Measurements from ENCODE around the gene THOC7. TPM values are rescaled to one million over a fixed set of nuclear protein-coding genes. Genes with fewer than 3 reads are reported as not detected.

Gene THOC7
- polyA plus RNA-seq, 1 donor from 2014 or later: 78.3 TPM

- Histone ChIP-seq H3K4me3 (ENCODE audit: low read length) (no peak overlapping the region), H4K20me1 (ENCODE audit: insufficient read depth) (no peaks in the 10 kb centered on the region), H3K36me3 (ENCODE audit: insufficient read depth, low read length) (no peaks in the 10 kb centered on the region), H3K79me2 (replicated peaks; ENCODE audit: insufficient read depth, low read length) (no peaks in the 10 kb centered on the region), H3K27me3 (ENCODE audit: insufficient read depth, low read depth, low read length) (no peaks in the 10 kb centered on the region), H3K9me2 (ENCODE audit: insufficient read depth, low read length) (no peaks in the 10 kb centered on the region), H3K9ac (ENCODE audit: low read length) (no peak overlapping the region), H3F3A (ENCODE audit: insufficient read depth, low read length, poor library complexity, severe bottlenecking) (no peaks in the 10 kb centered on the region), H3K27ac (ENCODE audit: low read length) (no peak overlapping the region), H2AFZ (ENCODE audit: low read depth, low read length) (no peak overlapping the region), H3K4me2 (ENCODE audit: low read length) (no peak overlapping the region), H3K9me3 (ENCODE audit: low read length) (no peaks in the 10 kb centered on the region)
- TF ChIP-seq MXI1 (conservative IDR thresholded peaks at IDR 0.05; ENCODE audit: poor library complexity, severe bottlenecking) (no peak), TAF1 (IDR thresholded peaks at IDR 0.05; ENCODE audit: low read depth) (no peak), SMC3 (conservative IDR thresholded peaks at IDR 0.05; ENCODE audit: poor library complexity) (no peak), EP300 (conservative IDR thresholded peaks at IDR 0.05; ENCODE audit: poor library complexity, severe bottlenecking) (no peak), POLR2AphosphoS5 (IDR thresholded peaks at IDR 0.05) (no peak), CTCF (IDR thresholded peaks at IDR 0.05; ENCODE audit: poor library complexity, severe bottlenecking) (no peak), RAD21 (conservative IDR thresholded peaks at IDR 0.05) (no peak), REST (IDR thresholded peaks at IDR 0.05; ENCODE audit: borderline replicate concordance) (no peak), EZH2 (IDR thresholded peaks at IDR 0.05; ENCODE audit: borderline replicate concordance, insufficient read depth, low read length, poor library complexity, severe bottlenecking) (no peak)
Measured at GRCh38 chr3:63895422-63896189, 32.0 kb upstream of the THOC7 start.

GRCh38 chr3:63892773-63893352 lies 29.3 kb upstream of the THOC7 start:
- H2AFZ ChIP-seq (ENCODE audit: low read depth, low read length): no peak overlapping the region
- TF ChIP-seq RAD21 (conservative IDR thresholded peaks at IDR 0.05) (no peak), REST (IDR thresholded peaks at IDR 0.05; ENCODE audit: borderline replicate concordance) (no peak), EZH2 (IDR thresholded peaks at IDR 0.05; ENCODE audit: borderline replicate concordance, insufficient read depth, low read length, poor library complexity, severe bottlenecking) (no peak), MXI1 (conservative IDR thresholded peaks at IDR 0.05; ENCODE audit: poor library complexity, severe bottlenecking) (no peak), TAF1 (IDR thresholded peaks at IDR 0.05; ENCODE audit: low read depth) (no peak), SMC3 (conservative IDR thresholded peaks at IDR 0.05; ENCODE audit: poor library complexity) (no peak), EP300 (conservative IDR thresholded peaks at IDR 0.05; ENCODE audit: poor library complexity, severe bottlenecking) (no peak), CTCF (IDR thresholded peaks at IDR 0.05; ENCODE audit: poor library complexity, severe bottlenecking) (no peak), POLR2AphosphoS5 (IDR thresholded peaks at IDR 0.05) (no peak)
- no peaks in the 10 kb centered on the region for H3K9me3 ChIP-seq (ENCODE audit: low read length)
- H3F3A ChIP-seq (ENCODE audit: insufficient read depth, low read length, poor library complexity, severe bottlenecking): no peaks in the 10 kb centered on the region
- H3K4me2 ChIP-seq (ENCODE audit: low read length): no peak overlapping the region
- H3K4me3 ChIP-seq (ENCODE audit: low read length): no peak overlapping the region
- H3K27me3 ChIP-seq (ENCODE audit: insufficient read depth, low read depth, low read length): no peaks in the 10 kb centered on the region
- no peaks in the 10 kb centered on the region for H3K9me2 ChIP-seq (ENCODE audit: insufficient read depth, low read length)
- H3K36me3 ChIP-seq (ENCODE audit: insufficient read depth, low read length): no peaks in the 10 kb centered on the region
- no peak overlapping the region for H3K9ac ChIP-seq (ENCODE audit: low read length)
- H3K79me2 ChIP-seq (replicated peaks; ENCODE audit: insufficient read depth, low read length): no peaks in the 10 kb centered on the region
- H4K20me1 ChIP-seq (ENCODE audit: insufficient read depth): no peaks in the 10 kb centered on the region
- H3K27ac ChIP-seq (ENCODE audit: low read length): no peak overlapping the region

All from neural cell (in vitro differentiated cells).